Stomach (tissue), 4 donors: ENCODE results near the gene PRUNE2.

Source experiments
- CTCF ChIP-seq, 7 experiments: fragments of 450-650 bp in 4 of 7; fragments of 200-600 bp in 3 of 7; sonication (generic) in 3 of 7; IDR thresholded peaks; one replicate each; pipeline ENCODE4 v1.5.1; 2016 to 2019; ENCODE audit warnings: antibody characterized with exemption in 7 of 7, control low read depth in 2 of 7, mild to moderate bottlenecking in 1 of 7
- EP300 ChIP-seq: sonication (generic); formaldehyde crosslinking; IDR thresholded peaks from one replicate; pipeline ENCODE4 v1.6.1; 2017; ENCODE audit warnings: antibody characterized with exemption
- POLR2AphosphoS5 ChIP-seq, 3 donors: sonication (generic); formaldehyde crosslinking; IDR thresholded peaks; one replicate each; pipeline ENCODE4 v1.6.1; 2016; ENCODE audit warnings: antibody characterized with exemption in 3 of 3

- TF ChIP-seq POLR2AphosphoS5 (IDR thresholded peaks at IDR 0.05) (no peak), CTCF (IDR thresholded peaks at IDR 0.05) (no peak), EP300 (no peak)
Measured at GRCh38 chr9:76887003-76887821, 18.7 kb downstream of the PRUNE2 start.
